K562 (cell line): ENCODE data around the gene GATA2. TPM values are rescaled to one million over a fixed set of nuclear protein-coding genes. Genes with fewer than 3 reads are reported as not detected.

Source experiments
- BDP1 ChIP-seq: IDR thresholded peaks from 3 replicates; pipeline ENCODE4 v1.6.1; 2011; ENCODE audit not compliant: insufficient read length, insufficient read depth
- CXXC5 ChIP-seq: fragments of 250-450 bp; sonication (Bioruptor Pico); IDR thresholded peaks from 2 replicates; pipeline ENCODE4 v1.8.0; 2022; ENCODE audit warnings: inconsistent platforms, mild to moderate bottlenecking, moderate library complexity
- EP300 ChIP-seq: IDR thresholded peaks from 2 replicates; pipeline ENCODE4 v1.6.1; 2012; ENCODE audit warnings: low read length, improper control_type of control experiment
- ETV6 ChIP-seq, 3 experiments: fragments of 150-350 bp in 1 of 3; sonication (generic) in 1 of 3; formaldehyde crosslinking in 1 of 3; IDR thresholded peaks; 2 replicates each; pipeline versions ENCODE4 v1.6.1 to v1.8.0; 2014 to 2022; ENCODE audit warnings: borderline replicate concordance in 2 of 3, low read depth in 2 of 3, antibody characterized with exemption in 1 of 3, low read length in 1 of 3, mild to moderate bottlenecking in 1 of 3, missing genetic modification reagents in 1 of 3
- HDGF ChIP-seq: fragments of 450-650 bp; IDR thresholded peaks from 2 replicates; pipeline ENCODE4 v1.6.1; 2016
- MLLT1 ChIP-seq, 2 experiments: fragments of 450-650 bp; IDR thresholded peaks; 2 replicates each; pipeline ENCODE4 v1.6.1; 2016
- POLR2G ChIP-seq: fragments of 200-400 bp; formaldehyde crosslinking; IDR thresholded peaks from 2 replicates; pipeline ENCODE4 v1.6.1; 2017; ENCODE audit warnings: low read depth, mild to moderate bottlenecking, antibody characterized with exemption, low read length, moderate library complexity
- RBM25 ChIP-seq: fragments of 200-400 bp; formaldehyde crosslinking; IDR thresholded peaks from 2 replicates; pipeline ENCODE4 v1.6.1; 2018; ENCODE audit warnings: low read length, low read depth, moderate library complexity; ENCODE audit not compliant: severe bottlenecking
- SRF ChIP-seq, 2 experiments: fragments of 250-450, 450-650 bp in 1 of 2; sonication (Bioruptor Pico) in 1 of 2; sonication (generic) in 1 of 2; formaldehyde crosslinking; IDR thresholded peaks; 2 replicates each; pipeline versions ENCODE4 v1.5.0 to v1.5.1; 2020 to 2022; ENCODE audit warnings: mild to moderate bottlenecking in 1 of 2, missing genetic modification reagents in 1 of 2
- STAG1 ChIP-seq: sonication (generic); formaldehyde crosslinking; IDR thresholded peaks from 2 replicates; pipeline ENCODE4 v1.5.0; 2020; ENCODE audit warnings: missing genetic modification reagents, borderline replicate concordance
- TAF1 ChIP-seq: IDR thresholded peaks from 2 replicates; pipeline ENCODE4 v1.6.1; 2011; ENCODE audit warnings: mild to moderate bottlenecking, low read length, moderate library complexity; ENCODE audit not compliant: insufficient read depth, control insufficient read depth, severe bottlenecking; ENCODE audit errors: extremely low read depth
- ZBTB40 ChIP-seq, 2 experiments: fragments of 450-650 bp in 1 of 2; sonication (generic) in 1 of 2; formaldehyde crosslinking in 1 of 2; IDR thresholded peaks; 2 replicates each; pipeline versions ENCODE4 v1.7.1 to v1.9.0; 2016 to 2022; ENCODE audit warnings: inconsistent platforms in 1 of 2, mild to moderate bottlenecking in 1 of 2, missing genetic modification reagents in 1 of 2
- ZNF23 ChIP-seq: fragments of 250-450 bp; sonication (Bioruptor Pico); IDR thresholded peaks from 2 replicates; pipeline ENCODE4 v1.4.0; 2020; ENCODE audit warnings: mild to moderate bottlenecking
- ZNF511 ChIP-seq: sonication (generic); formaldehyde crosslinking; IDR thresholded peaks from 2 replicates; pipeline ENCODE4 v1.8.0; 2022; ENCODE audit warnings: mild to moderate bottlenecking, missing genetic modification reagents
- ZNF766 ChIP-seq: fragments of 200-800 bp; sonication (Bioruptor generic); conservative IDR thresholded peaks from 2 replicates; pipeline ENCODE4 v1.6.1; 2016; ENCODE audit warnings: missing genetic modification characterization, missing compliant biosample characterization
- polyA plus RNA-seq, 8 experiments: library from polyadenylated mRNA; depleted of rRNA in 4 of 8; stranded (reverse) in 5 of 8; unstranded in 3 of 8; fragments of >200 nt; fragmentation: Nextera tagmentation in 2 of 8; fragmentation: Illumina TruSeq in 1 of 8; extraction: Ambion mirVana in 2 of 8; extraction: Trizol in 1 of 8; gene quantifications; 2 replicates each; pipeline versions ENCODE4 v1.2.1 to v1.2.3, GENCODE V29; 2011 to 2014; ENCODE audit warnings: inconsistent platforms in 1 of 8, missing spikeins in 1 of 8
- total RNA-seq, 7 experiments: library from RNA; depleted of rRNA in 6 of 7; stranded (reverse); fragments of >200 nt in 6 of 7; fragmentation: Illumina TruSeq in 2 of 7; extraction: Trizol in 2 of 7; gene quantifications; 2 replicates each; pipeline versions ENCODE4 v1.2.1 to v1.2.3, GENCODE V29; 2011 to 2021; ENCODE audit warnings: low replicate concordance in 1 of 7

The GATA2 gene
- total and polyA plus RNA-seq, 9 of the 15 experiments (the other 6 are each of a cell fraction or from before 2014, with no cell fraction given), result 8.5 to 218 (median 50.8) TPM

GRCh38 chr3:128487813-128488635, 5.0 kb downstream of the GATA2 start (continued):
- TF ChIP-seq ZBTB40 (IDR thresholded peaks at IDR 0.05) (no peak), ZBTB40 (CRISPR knock-in tag; IDR thresholded peaks at IDR 0.05) (no peak), POLR2G (peak; percentile 93), TAF1 (peak; percentile 72), EP300 (no peak), ZNF511 (CRISPR knock-in tag) (no peak), CXXC5 (CRISPR knock-in tag) (peak; percentile 57), ZNF766 (CRISPR knock-in tag) (no peak), MLLT1 (IDR thresholded peaks at IDR 0.05) (no peak), ZNF23 (CRISPR knock-in tag) (no peak), HDGF (no peak), RBM25 (peak; percentile 99), ETV6 (IDR thresholded peaks at IDR 0.05; ENCODE audit: borderline replicate concordance in 1 of 2, low read depth in 2 of 2, low read length in 1 of 2) (no peak), ETV6 (CRISPR knock-in tag; IDR thresholded peaks at IDR 0.05; ENCODE audit: borderline replicate concordance) (no peak), STAG1 (no peak), SRF (CRISPR knock-in tag; IDR thresholded peaks at IDR 0.05) (no peak), BDP1 (no peak)
